ENCODE results near the gene MLIP. TPM values are rescaled to one million over a fixed set of nuclear protein-coding genes. Genes with fewer than 3 reads are reported as not detected.

MLIP gene
- total RNA-seq, 1 experiment from 2014 or later: not detected

DNA sequence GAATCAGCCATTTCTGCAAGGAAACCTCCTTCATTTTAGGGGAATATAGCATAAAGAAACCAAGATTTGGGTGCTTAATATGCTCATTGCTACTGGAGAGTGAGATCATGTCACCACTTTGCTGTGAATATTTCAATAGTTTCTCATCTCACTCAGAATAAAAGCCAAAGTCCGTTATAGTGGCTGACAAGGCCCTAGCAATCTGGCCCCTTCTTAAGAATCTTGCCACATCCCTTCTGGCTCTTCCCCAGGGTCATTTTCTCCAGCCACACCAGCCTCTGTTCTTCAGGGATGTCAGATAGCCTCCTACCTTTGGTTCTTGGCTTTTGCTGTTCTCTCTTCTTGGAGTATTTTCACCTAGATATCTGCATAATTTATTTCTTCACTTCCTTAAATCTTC lies 24.8 kb upstream of the MLIP start:
- peak; percentile 1 for DNase-seq
- no peaks in the 10 kb centered on the region for H3K36me3 ChIP-seq
- H3K9me3 ChIP-seq: no peaks in the 10 kb centered on the region
- no peak overlapping the region for H3K4me3 ChIP-seq
- H3K27me3 ChIP-seq: no peaks in the 10 kb centered on the region

DNA sequence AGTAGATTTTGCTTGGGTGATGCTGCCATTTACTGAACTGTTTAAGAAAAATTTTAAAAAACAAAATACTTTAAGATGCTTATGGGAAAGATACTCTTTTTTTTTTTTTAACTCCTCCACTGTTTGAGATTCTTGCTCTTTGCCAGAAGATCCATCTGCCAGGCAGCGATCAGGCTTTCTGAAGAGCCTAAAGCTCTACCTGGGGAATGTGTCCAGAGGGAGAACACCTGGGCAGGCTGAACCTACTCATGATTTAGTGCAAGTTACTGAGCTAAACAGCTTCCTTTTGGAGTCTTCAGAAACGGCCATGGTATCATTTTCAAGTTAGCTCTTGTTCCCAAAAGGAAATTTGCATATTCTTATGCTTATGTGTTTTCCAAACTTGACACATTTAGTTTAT lies 23.5 kb upstream of the MLIP start:
- DNase-seq: no peak
- no peaks in the 10 kb centered on the region for H3K36me3 ChIP-seq
- H3K9me3 ChIP-seq: no peaks in the 10 kb centered on the region
- no peaks in the 10 kb centered on the region for H3K27me3 ChIP-seq
- no peak overlapping the region for H3K4me3 ChIP-seq

DNA sequence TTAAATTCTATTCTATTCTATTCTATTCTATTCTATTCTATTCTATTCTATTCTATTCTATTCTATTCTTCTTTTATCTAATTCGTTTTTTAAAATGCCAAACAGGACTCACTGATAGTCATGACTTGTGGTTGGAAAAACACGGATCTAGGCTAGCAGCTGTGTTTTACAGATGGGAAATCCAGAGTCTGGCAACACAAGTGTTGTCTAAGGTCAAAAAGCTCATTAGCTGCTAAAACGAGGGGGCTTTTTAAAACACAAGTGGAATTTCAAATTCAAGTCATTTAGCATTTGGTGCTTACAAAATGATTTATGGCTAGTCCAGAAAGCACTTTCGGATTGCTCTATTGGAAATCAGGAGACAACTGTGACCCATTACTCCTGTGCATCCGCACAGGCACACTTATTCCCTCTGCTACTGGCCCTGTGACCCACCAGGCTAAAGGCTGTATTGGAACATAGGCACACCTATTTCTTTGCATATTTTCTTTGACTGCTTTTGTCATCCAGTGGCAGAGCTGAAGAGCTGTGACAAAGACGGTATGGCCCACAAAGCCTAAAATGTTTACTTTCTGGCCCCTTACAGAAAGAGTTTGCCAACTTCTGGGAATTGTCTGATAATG lies 17.8 kb upstream of the MLIP start:
- Histone ChIP-seq H3K27me3 (no peaks in the 10 kb centered on the region), H3K9me3 (no peaks in the 10 kb centered on the region), H3K4me3 (no peak overlapping the region), H3K36me3 (no peaks in the 10 kb centered on the region)
- DNase-seq: no peak

DNA sequence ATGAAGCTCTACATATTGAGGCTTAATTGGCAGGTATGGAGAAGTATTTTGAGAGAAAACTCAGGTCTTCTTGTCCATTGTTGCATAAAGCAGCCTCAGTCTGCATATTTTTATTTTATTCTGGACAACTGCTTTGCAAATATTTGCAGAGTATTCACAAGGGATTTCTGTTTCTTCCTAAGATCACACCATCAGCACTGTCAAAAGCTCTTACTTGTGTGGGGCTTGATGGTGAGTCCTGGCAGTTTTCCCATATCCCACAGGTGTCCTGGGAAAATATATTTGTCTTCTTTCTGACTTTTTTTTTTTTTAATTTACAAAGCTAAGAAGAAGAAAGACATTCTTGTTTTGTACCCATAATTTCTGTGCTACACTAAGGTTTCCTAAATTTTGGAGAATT lies 16.9 kb upstream of the MLIP start:
- DNase-seq: no peak
- H3K4me3 ChIP-seq: no peak overlapping the region
- H3K27me3 ChIP-seq: no peaks in the 10 kb centered on the region
- no peaks in the 10 kb centered on the region for H3K9me3 ChIP-seq
- no peaks in the 10 kb centered on the region for H3K36me3 ChIP-seq

DNA sequence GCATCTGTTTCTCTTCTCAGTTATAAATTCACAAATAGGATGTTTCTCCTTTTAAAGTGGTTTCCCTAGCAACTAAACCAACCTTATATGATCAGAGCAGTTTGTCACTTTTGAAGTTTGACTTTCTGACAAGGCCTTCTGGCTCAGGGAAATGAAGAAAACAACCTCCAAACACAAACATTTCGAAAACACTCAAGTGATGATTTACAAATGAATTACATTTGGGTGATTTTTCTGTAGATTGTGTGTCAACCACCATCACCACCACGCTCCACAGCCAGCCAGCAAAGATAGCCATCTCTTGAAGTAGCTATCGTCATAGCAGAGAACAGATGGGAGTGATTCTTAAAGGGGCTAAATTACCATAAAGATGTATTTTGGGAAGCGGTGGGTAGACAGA lies 16.5 kb upstream of the MLIP start:
- H3K4me3 ChIP-seq: no peak overlapping the region
- no peak for DNase-seq
- H3K9me3 ChIP-seq: no peaks in the 10 kb centered on the region
- no peaks in the 10 kb centered on the region for H3K27me3 ChIP-seq
- H3K36me3 ChIP-seq: no peaks in the 10 kb centered on the region

DNA sequence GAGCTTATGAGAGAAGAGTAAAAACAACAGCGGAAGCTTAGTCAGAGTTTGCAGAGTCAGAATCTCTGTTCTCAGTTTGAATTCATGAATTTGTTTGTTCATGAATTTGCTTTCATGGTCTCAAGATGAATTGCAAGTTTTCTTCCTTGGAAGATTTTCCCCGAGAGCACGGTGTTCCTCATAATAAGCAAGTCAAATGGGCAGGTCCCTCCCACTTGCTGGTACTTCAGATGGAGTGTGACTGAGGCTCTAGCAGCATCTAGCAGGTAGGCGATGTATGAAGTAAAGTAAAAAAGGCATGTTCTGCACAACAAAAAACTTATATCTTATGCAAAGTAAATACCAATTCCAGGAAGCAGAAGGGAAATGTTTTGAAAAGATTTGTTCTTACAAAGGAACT lies 15.5 kb upstream of the MLIP start:
- H3K36me3 ChIP-seq: no peaks in the 10 kb centered on the region
- H3K4me3 ChIP-seq: no peak overlapping the region
- no peak for DNase-seq
- H3K27me3 ChIP-seq: no peaks in the 10 kb centered on the region
- H3K9me3 ChIP-seq: no peaks in the 10 kb centered on the region

DNA sequence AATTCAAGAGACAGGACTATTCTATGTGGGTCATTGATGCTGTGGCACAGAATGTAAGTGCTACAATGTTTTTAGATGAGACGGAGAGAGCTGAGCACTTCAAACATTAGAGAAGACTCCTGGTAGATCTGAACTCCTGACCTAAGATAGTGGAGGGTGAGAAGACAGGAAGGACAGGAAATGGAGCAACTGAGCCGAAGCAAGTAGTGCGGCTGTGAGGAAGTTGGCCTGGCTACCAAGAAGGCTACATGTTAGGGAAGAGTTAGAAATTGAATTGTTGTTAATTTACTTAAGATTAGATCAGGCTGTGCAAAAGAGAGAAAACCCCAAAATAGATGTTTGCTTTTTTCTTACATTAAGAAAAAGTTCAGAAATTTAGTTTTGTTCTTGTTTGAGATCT lies 14.4 kb upstream of the MLIP start:
- H3K27me3 ChIP-seq: no peaks in the 10 kb centered on the region
- no peaks in the 10 kb centered on the region for H3K36me3 ChIP-seq
- H3K4me3 ChIP-seq: no peak overlapping the region
- no peak for DNase-seq
- no peaks in the 10 kb centered on the region for H3K9me3 ChIP-seq

DNA sequence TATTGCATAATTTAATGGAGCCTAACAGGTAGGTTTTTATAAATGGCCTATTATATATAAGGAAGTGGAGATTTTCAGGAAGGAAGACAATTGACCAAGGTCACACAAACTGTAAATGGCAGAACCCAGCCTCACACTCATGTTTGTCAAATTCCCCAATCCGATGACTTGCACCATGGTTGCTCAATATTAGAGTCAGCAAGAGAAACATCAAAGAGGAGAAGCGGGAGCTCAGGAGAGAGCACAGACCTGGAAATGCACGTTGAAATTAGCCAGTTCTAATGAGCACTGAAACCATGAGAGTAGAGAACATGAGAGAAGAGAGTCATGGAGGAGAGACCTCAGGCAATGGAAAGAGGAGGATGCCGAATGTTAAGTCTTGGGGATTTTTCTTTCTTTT lies 13.5 kb upstream of the MLIP start:
- H3K27me3 ChIP-seq: no peaks in the 10 kb centered on the region
- no peak overlapping the region for H3K4me3 ChIP-seq
- no peaks in the 10 kb centered on the region for H3K9me3 ChIP-seq
- no peaks in the 10 kb centered on the region for H3K36me3 ChIP-seq
- DNase-seq: no peak

DNA sequence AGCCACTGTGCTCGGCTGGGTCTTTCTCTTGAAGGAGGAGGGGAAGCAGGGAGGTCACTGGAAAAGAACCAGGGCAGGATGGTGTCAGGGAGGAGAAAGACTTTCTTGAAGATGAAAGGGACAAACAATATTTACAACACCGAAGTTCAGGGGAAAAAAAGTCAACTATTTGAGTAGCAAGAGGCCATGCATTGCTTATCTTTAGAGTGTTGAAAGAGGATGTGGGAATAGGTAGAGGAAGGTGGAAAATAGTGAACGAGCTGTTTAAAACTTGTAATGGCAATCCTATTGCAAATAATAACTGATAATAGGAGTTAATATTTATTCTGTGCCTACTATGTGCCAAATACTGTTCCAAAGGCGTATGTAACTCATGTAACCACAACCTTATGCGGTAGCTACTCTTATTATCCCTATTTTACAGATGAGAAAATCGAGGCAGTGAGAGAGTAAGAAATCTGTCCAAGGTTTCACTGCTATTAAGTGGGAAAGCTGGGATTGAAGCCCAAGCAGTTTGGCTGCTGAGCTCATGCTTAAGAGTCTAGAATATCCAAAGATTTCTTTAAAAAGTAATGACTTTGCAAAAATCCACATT lies 12.7 kb upstream of the MLIP start:
- no peak for DNase-seq
- H3K27me3 ChIP-seq: no peaks in the 10 kb centered on the region
- H3K9me3 ChIP-seq: no peaks in the 10 kb centered on the region
- no peaks in the 10 kb centered on the region for H3K36me3 ChIP-seq
- no peak overlapping the region for H3K4me3 ChIP-seq

DNA sequence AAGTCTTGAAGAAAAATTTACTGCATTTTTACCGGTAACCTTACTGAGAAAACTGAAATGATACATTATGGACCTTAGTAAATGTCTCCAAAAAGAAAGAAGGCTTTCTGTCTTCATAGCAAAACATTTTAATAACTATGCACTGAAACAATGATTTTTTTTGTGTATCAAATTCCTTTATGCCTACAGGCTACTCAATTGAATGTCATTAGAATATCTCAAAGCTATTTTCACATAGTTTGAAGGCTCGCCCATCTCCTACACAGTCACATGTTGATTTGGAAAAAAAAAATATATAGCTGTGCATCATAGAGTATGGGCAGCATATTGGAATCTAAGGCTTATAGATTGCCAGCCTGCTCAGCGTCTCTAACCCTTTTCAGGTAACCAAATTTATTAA lies 12.0 kb upstream of the MLIP start:
- DNase-seq: no peak
- no peak overlapping the region for H3K4me3 ChIP-seq
- H3K36me3 ChIP-seq: no peaks in the 10 kb centered on the region
- no peaks in the 10 kb centered on the region for H3K9me3 ChIP-seq
- no peaks in the 10 kb centered on the region for H3K27me3 ChIP-seq

DNA sequence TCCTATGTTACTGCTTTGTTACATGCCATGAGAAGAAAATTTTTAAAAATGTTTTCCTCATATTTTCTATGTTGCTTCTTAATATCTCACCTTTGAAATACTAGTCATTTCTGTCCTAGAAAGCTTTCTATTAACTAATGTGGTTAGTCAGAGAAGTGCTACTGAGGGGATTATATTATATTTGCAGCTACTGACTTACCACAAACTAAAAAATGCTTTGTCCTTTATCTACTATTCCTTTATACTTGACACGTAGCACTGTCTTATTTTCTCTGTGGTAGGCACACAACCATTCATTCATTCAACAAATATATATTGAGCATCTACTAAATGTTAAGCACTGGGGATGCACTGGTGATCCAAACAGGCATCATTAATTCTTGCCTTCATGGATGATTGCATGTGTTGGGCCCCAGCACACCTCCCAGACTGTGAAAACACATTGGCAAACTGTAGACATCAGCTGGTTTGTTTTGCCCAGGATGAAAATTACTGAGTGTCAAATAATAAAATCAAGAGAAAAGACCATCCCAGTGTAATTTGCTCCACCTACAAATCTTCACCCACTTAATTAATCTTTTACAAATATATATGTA lies 10.7 kb upstream of the MLIP start:
- no peak for DNase-seq
- Histone ChIP-seq H3K36me3 (no peaks in the 10 kb centered on the region), H3K4me3 (no peak overlapping the region), H3K27me3 (no peaks in the 10 kb centered on the region), H3K9me3 (no peaks in the 10 kb centered on the region)

DNA sequence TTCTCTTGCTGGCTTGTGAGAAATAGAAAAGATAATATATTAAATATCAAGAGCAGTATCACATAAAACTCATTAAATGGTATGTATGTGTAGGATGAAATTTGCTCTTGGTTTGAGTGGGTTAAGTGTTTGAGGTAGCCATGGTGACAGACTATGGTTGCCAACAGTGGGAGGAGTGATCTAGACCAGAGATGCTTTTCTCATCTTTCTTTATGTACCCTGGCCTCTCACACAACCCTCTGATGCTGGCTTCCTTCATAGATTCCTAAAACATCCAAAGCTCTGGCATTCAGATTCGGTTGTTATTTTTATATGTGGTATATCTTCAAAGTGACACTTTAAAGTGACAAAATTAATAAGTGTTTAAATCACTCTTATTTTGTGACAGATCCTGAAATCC lies 9.0 kb upstream of the MLIP start:
- no peaks in the 10 kb centered on the region for H3K36me3 ChIP-seq
- H3K4me3 ChIP-seq: no peak overlapping the region
- no peak for DNase-seq
- H3K27me3 ChIP-seq: no peaks in the 10 kb centered on the region
- no peaks in the 10 kb centered on the region for H3K9me3 ChIP-seq

DNA sequence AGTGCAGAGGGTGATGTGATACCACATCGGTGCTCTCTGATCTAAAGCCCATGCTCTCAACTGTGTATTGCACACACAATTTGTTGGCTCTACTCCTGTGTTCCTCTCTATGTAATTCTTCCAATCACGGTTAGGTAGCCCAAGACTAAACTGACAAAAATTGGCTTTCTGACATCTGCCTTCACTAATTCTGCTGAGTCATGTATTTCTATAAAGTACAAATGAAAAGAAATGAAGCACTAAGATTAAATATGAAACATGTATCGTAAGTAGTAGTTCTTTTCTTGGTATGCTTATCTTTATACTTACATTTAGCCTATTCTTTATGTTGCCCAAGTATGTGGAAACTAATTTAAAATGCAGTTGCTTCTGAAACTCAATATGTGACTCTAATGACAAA lies 7.7 kb upstream of the MLIP start:
- Histone ChIP-seq H3K36me3 (no peaks in the 10 kb centered on the region), H3K9me3 (no peaks in the 10 kb centered on the region), H3K4me3 (no peak overlapping the region), H3K27me3 (no peaks in the 10 kb centered on the region)
- DNase-seq: no peak

DNA sequence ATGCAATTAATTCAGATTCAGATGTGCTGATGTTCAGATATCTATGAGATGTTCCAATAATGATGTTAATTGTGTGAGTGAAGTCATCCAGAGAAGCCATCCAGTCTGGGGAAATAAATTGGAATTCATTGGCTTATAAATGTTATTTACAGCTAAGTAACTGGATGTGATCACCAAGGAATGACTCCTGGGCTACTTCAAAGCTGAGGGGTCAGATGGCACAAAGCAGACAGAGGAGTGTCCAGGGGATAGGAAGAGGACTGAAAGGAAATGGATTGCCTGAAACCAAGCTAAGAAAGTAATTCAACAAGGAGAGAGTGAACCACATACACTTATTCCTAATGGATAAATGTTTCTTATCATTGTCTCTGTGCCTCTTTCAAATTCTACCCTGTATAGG lies 4.5 kb upstream of the MLIP start:
- no peaks in the 10 kb centered on the region for H3K27me3 ChIP-seq

DNA sequence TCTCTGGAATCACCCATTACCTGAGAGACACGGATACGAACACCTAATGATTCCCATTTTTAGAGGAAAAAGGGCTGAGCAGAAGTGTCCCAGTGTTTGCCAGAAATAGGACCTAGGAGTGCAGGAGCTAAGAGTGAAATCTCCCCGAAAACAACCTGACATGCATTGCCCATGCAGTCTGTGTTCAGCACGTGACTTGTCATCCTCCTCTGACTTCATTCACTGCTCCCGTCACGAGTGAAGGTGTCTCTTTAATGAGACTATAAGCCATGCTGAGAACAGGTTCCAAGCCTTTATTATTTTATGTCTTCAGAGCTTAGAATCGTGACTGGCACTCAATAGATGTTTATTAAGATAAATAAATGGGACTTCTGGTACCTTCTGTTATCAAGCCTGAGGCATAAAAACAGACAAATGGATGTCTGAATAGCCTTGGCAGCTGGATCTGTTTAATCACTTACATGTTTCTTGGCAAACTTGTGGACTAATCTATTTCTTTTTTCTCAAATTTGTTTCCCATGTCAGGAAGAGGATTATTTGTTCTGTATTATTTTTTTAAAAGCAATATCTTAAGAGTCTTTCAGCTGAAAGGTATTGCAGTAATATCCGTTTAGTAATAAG lies 3.7 kb upstream of the MLIP start:
- H3K4me3 ChIP-seq: no peak overlapping the region
- no peak for DNase-seq
- no peaks in the 10 kb centered on the region for H3K36me3 ChIP-seq
- no peaks in the 10 kb centered on the region for H3K27me3 ChIP-seq
- no peaks in the 10 kb centered on the region for H3K9me3 ChIP-seq

More for the DNA sequence above, 4.5 kb upstream of the MLIP start:
- DNase-seq: no peak
- Histone ChIP-seq H3K36me3 (no peaks in the 10 kb centered on the region), H3K9me3 (no peaks in the 10 kb centered on the region), H3K4me3 (no peak overlapping the region)

DNA sequence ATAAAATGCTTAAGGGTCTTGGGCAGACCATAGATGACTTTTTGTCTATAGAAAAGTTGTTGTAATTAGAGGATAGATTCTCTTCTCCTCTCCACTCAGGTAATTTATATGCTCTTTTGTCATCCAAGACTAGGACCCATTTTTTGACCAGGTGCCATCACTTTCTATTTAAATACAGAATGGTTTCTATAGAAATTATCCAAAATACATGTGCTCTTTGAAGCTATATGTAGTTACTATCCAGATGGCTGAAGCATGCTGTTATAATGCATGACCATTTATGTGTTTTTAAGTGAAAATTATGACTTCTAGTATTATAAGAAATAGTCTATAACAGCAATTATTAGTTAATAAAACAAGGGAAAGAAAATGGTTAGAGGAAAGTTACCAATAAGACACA lies 3.0 kb upstream of the MLIP start:
- no peaks in the 10 kb centered on the region for H3K36me3 ChIP-seq
- no peak for DNase-seq
- no peak overlapping the region for H3K4me3 ChIP-seq
- no peaks in the 10 kb centered on the region for H3K9me3 ChIP-seq
- no peaks in the 10 kb centered on the region for H3K27me3 ChIP-seq

DNA sequence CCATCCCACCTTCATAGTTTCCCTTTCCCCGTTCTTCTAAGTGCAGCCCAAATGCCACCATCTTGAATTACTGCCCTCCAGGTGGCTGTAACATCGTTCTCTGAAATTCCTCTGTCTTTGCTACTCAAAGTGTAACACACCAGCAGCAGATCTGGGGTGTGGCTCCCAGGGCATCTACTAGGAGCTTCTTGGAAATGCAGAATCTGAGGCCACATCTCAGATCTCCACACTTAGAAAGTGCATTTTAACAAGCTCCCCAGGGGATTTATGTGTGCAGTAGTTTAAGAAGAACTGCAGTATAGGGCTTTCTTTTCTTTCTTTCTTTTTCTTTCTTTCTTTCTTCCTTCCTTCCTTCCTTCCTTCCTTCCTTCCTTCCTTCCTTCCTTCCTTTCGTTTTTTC lies 1.7 kb upstream of the MLIP start:
- no peak for DNase-seq
- H3K27me3 ChIP-seq: no peaks in the 10 kb centered on the region
- no peaks in the 10 kb centered on the region for H3K36me3 ChIP-seq
- no peak overlapping the region for H3K4me3 ChIP-seq
- no peaks in the 10 kb centered on the region for H3K9me3 ChIP-seq

DNA sequence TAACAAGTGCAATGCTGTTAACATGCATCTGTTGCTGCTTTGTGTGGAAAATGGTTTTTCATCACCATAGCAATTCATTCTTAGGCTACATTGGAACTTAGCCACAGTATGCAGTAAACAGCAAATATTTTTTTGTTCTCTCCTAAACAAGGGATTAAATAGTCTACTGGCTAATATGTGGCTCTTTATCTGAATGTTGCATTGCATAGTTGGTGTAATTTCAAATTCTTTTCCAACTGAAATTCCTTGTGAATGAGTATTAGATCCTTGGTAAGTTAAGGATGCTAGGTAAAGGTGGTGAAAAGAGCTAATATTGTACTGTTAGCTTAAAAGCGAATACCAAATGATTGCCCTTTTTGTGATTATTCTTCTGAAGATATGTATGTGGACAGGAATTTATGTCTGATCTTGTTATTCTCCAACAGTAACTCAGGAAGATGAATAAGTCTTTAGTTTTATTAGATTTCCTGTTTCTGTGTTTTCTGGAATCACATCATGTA lies 958 bp downstream of the MLIP start:
- Histone ChIP-seq H3K27me3 (no peaks in the 10 kb centered on the region), H3K9me3 (no peaks in the 10 kb centered on the region), H3K36me3 (no peaks in the 10 kb centered on the region), H3K4me3 (no peak overlapping the region)
- DNase-seq: no peak

All from MG63 (cell line).